Measurements from ENCODE around the gene PLIN1. TPM values are rescaled to one million over a fixed set of nuclear protein-coding genes. Genes with fewer than 3 reads are reported as not detected.

Gene PLIN1
- total and polyA plus RNA-seq, 2 donors (not counting 3 experiments of a cell fraction or from before 2014, with no cell fraction given) = 0.07 TPM; not detected in 1

DNA sequence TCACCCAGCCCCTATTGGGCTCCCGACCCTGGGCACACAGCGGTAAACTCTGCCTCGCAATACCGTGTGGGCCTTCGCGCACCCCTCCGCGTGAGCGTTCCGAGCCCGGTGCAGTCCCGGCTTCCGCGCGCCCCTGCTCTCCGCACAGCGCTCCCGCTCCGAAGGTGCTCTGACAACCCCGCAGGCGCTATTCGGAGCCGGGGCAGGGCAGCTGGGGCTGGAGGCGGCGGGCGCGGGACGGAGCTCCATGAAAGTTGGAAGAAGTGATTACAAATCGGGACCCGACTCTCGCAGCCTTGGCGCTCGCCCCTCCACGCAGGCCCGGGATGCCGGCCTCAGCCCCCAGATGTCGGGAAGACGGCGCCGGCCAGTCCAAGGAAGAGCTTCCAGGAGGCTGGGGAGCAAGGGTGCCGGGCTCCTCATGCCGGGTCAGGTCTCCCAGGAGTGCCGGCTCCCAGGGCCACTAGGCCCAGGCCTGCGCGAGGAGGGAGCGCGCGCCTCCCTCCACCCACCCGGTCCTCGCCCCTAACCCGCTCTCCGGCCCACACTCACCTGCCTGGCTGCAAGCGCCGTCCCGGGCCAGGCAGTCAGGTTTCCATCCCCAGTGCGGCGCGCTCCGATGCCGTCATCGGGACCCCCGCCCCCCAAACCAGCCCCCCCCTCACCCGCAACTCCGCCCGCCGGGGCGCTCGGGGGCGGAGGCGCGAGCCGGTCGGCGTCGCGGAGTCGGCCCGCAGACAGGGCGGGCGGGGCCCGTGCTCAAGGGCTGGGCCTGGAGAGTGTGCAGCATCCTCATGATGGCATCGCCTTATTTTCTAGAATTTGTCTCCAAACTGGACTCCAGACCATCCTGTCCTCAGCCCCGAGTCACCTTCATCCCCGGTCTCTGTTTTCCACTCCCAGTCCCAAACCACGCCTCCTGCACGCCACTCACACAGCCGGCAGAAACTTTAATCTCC lies 24.0 kb downstream of the PLIN1 start, which contains the start of gene KIF7:
Gene KIF7 (minus strand): TSS at position 621 of the 959 bp plus-strand sequence. CDS start 2,537 bp downstream, outside the sequence.
- TF ChIP-seq EZH2 (IDR thresholded peaks at IDR 0.05; ENCODE audit: borderline replicate concordance, low read depth, low read length, severe bottlenecking) = no peak
- TF ChIP-seq, protein P1, sequence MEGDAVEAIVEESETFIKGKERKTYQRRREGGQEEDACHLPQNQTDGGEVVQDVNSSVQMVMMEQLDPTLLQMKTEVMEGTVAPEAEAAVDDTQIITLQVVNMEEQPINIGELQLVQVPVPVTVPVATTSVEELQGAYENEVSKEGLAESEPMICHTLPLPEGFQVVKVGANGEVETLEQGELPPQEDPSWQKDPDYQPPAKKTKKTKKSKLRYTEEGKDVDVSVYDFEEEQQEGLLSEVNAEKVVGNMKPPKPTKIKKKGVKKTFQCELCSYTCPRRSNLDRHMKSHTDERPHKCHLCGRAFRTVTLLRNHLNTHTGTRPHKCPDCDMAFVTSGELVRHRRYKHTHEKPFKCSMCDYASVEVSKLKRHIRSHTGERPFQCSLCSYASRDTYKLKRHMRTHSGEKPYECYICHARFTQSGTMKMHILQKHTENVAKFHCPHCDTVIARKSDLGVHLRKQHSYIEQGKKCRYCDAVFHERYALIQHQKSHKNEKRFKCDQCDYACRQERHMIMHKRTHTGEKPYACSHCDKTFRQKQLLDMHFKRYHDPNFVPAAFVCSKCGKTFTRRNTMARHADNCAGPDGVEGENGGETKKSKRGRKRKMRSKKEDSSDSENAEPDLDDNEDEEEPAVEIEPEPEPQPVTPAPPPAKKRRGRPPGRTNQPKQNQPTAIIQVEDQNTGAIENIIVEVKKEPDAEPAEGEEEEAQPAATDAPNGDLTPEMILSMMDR (IDR thresholded peaks at IDR 0.05; ENCODE audit: extremely low read depth in 1 of 2, insufficient read depth in 1 of 2, low read depth in 1 of 2, low read length in 2 of 2) = no peak
- TF ChIP-seq POLR2AphosphoS5 (IDR thresholded peaks at IDR 0.05; ENCODE audit: insufficient read depth, low read depth, low read length) = peak; percentile 35
- BruUV-seq (replicated peaks) = TSS peak; percentile 38
- POLR2A ChIA-PET = no interaction called here

More for the DNA sequence above, 24.0 kb downstream of the PLIN1 start, which contains the start of gene KIF7:
- dilution Hi-C loops (cut with MboI; ENCODE audit: extremely low pct_ligation_motif_present, low sequenced_read_pairs) (no loop called here), intact Hi-C loops (cut with micrococcal nuclease) (loop anchor here (1.0 kb wide), 1 partner anchor 8 kb away; no protein-coding TSS in a partner anchor)
- peak within 1 kb of the TSS; percentile 89 for H2AFZ ChIP-seq (ENCODE audit: low read depth, low read length)
- no peaks in the 10 kb centered on the region for H3K9me3 ChIP-seq (replicated peaks; ENCODE audit: control insufficient read depth, insufficient read depth, low read length)
- H3K4me2 ChIP-seq (ENCODE audit: insufficient read depth, low read length) = peak within 1 kb of the TSS; percentile 82
- no peak within 1 kb of the TSS for H3K27ac ChIP-seq (ENCODE audit: insufficient read depth, low read depth, low read length)
- peak; percentile 21 for FAIRE-seq
- CTCF ChIA-PET = interaction anchor here (1.6 kb wide), 2 partner anchors 9 to 11 kb away, joined by 3 to 7 read pairs; no protein-coding TSS in a partner anchor
- H4K20me1 ChIP-seq (replicated peaks; ENCODE audit: control insufficient read depth, extremely low read depth, insufficient read depth, low read length) = no peaks in the 10 kb centered on the region
- no peaks in the 10 kb centered on the region for H3K9me1 ChIP-seq (replicated peaks; ENCODE audit: control insufficient read depth, extremely low read depth, insufficient read depth, low read length)
- DNase-seq (ENCODE audit: low read depth, low spot score) = peak; percentile 63
- peaks cover 5% of the 10 kb centered on the region for H3K79me2 ChIP-seq (ENCODE audit: control insufficient read depth, insufficient read depth, low read length)
- peak within 1 kb of the TSS; percentile 58 to 67 (median 65) for H3K4me3 ChIP-seq (replicated peaks in 1 of 3; ENCODE audit: insufficient read depth in 1 of 3, low read depth in 1 of 3, low read length in 3 of 3)
- H3K36me3 ChIP-seq (ENCODE audit: control insufficient read depth in 2 of 2, extremely low read depth in 1 of 2, insufficient read depth in 2 of 2, low read length in 2 of 2) = no peaks in the 10 kb centered on the region
- no peaks in the 10 kb centered on the region for H3K27me3 ChIP-seq (ENCODE audit: control insufficient read depth in 2 of 2, insufficient read depth in 2 of 2, low read length in 2 of 2)
- H3K9ac ChIP-seq (replicated peaks; ENCODE audit: extremely low read depth, insufficient read depth, low read length) = peak within 1 kb of the TSS; percentile 64
- peaks cover 7% of the 10 kb centered on the region for H3K4me1 ChIP-seq (ENCODE audit: control insufficient read depth, extremely low read depth, insufficient read depth, low read length)

Data from endothelial cell of umbilical vein (primary cell).